ENCODE results near the gene SH3PXD2A.
A peak's percentile ranks its signal among the peaks of the same experiment; 100 is the strongest.
"Not testable (repeated sequence)": the region's sequence is repeated elsewhere in the genome, so short reads cannot be mapped to it uniquely, and the experiment has no call there.

SH3PXD2A gene

GRCh38 chr10:103616705-103617601 lies 238.4 kb downstream of the SH3PXD2A start:
- no peak for DNase-seq
- in situ Hi-C loops (cut with MboI; ENCODE audit: low pct_unique_long_range_greater_than_20kb, low sequenced_read_pairs): no loop called here

- in situ Hi-C loops (cut with MboI; ENCODE audit: low pct_unique_long_range_greater_than_20kb, low sequenced_read_pairs): no loop called here
- no peak for DNase-seq
These were observed 240.8 kb downstream of the SH3PXD2A start for GRCh38 chr10:103614306-103615158.

- no peak for DNase-seq
- in situ Hi-C loops (cut with MboI; ENCODE audit: low pct_unique_long_range_greater_than_20kb, low sequenced_read_pairs): no loop called here
These were observed 241.8 kb downstream of the SH3PXD2A start for GRCh38 chr10:103613616-103614015.

GRCh38 chr10:103612462-103613365 lies 242.7 kb downstream of the SH3PXD2A start:
- DNase-seq: no peak
- in situ Hi-C loops (cut with MboI; ENCODE audit: low pct_unique_long_range_greater_than_20kb, low sequenced_read_pairs): no loop called here

- in situ Hi-C loops (cut with MboI; ENCODE audit: low pct_unique_long_range_greater_than_20kb, low sequenced_read_pairs): no loop called here
These were observed 244.4 kb downstream of the SH3PXD2A start for GRCh38 chr10:103610921-103611511.

GRCh38 chr10:103610083-103610472 lies 245.3 kb downstream of the SH3PXD2A start:
- no peak for DNase-seq
- in situ Hi-C loops (cut with MboI; ENCODE audit: low pct_unique_long_range_greater_than_20kb, low sequenced_read_pairs): no loop called here

More at GRCh38 chr10:103610921-103611511, 244.4 kb downstream of the SH3PXD2A start:
- DNase-seq: no peak

- no peak for DNase-seq
- in situ Hi-C loops (cut with MboI; ENCODE audit: low pct_unique_long_range_greater_than_20kb, low sequenced_read_pairs): no loop called here
These were observed 245.9 kb downstream of the SH3PXD2A start for GRCh38 chr10:103609231-103610082.

- DNase-seq; in situ Hi-C loops (cut with MboI; ENCODE audit: low pct_unique_long_range_greater_than_20kb, low sequenced_read_pairs): not testable (repeated sequence)
These were observed 247.3 kb downstream of the SH3PXD2A start for GRCh38 chr10:103608056-103608455.

- in situ Hi-C loops (cut with MboI; ENCODE audit: low pct_unique_long_range_greater_than_20kb, low sequenced_read_pairs); DNase-seq: not testable (repeated sequence)
These were observed 248.3 kb downstream of the SH3PXD2A start for GRCh38 chr10:103607051-103607450.

- DNase-seq; in situ Hi-C loops (cut with MboI; ENCODE audit: low pct_unique_long_range_greater_than_20kb, low sequenced_read_pairs): not testable (repeated sequence)
These were observed 249.3 kb downstream of the SH3PXD2A start for GRCh38 chr10:103606097-103606438.

- peak; percentile 58 for DNase-seq
- in situ Hi-C loops (cut with MboI; ENCODE audit: low pct_unique_long_range_greater_than_20kb, low sequenced_read_pairs): no loop called here
These were observed 249.8 kb downstream of the SH3PXD2A start for GRCh38 chr10:103605359-103606096.

- no peak for DNase-seq
- in situ Hi-C loops (cut with MboI; ENCODE audit: low pct_unique_long_range_greater_than_20kb, low sequenced_read_pairs): no loop called here
These were observed 252.0 kb downstream of the SH3PXD2A start for GRCh38 chr10:103603382-103603781.

GRCh38 chr10:103602852-103603155 lies 252.6 kb downstream of the SH3PXD2A start:
- no peak for DNase-seq
- in situ Hi-C loops (cut with MboI; ENCODE audit: low pct_unique_long_range_greater_than_20kb, low sequenced_read_pairs): no loop called here

GRCh38 chr10:103602028-103602851 lies 253.1 kb downstream of the SH3PXD2A start:
- no peak for DNase-seq
- in situ Hi-C loops (cut with MboI; ENCODE audit: low pct_unique_long_range_greater_than_20kb, low sequenced_read_pairs): no loop called here

GRCh38 chr10:103600956-103601569 lies 254.3 kb downstream of the SH3PXD2A start:
- in situ Hi-C loops (cut with MboI; ENCODE audit: low pct_unique_long_range_greater_than_20kb, low sequenced_read_pairs): no loop called here
- DNase-seq: no peak

- no peak for DNase-seq
- in situ Hi-C loops (cut with MboI; ENCODE audit: low pct_unique_long_range_greater_than_20kb, low sequenced_read_pairs): no loop called here
These were observed 255.1 kb downstream of the SH3PXD2A start for GRCh38 chr10:103600325-103600724.

Measured in KBM-7 (cell line).